B cell (primary cell): Measurements from ENCODE around the gene DVL1. TPM values are rescaled to one million over a fixed set of nuclear protein-coding genes. Genes with fewer than 3 reads are reported as not detected.

Source experiments
- ATAC-seq: fragments of 200-7000 bp; cut with Tn5 transposase; one replicate; pipeline ENCODE4 v1.10.0; 2021; ENCODE audit warnings: low read depth, mild to moderate bottlenecking, moderate number of reproducible peaks, moderate library complexity
- CTCF ChIA-PET: fragments of 350-600 bp; sonication (Branson Sonifier 250); formaldehyde crosslinking; loops from one replicate; lab custom pipeline; 2021; ENCODE audit warnings: antibody characterized with exemption, inconsistent platforms; lab: Charles Lee
- POLR2A ChIA-PET: fragments of 350-600 bp; sonication (Branson Sonifier 250); formaldehyde crosslinking; loops from one replicate; lab custom pipeline; 2021; ENCODE audit warnings: antibody characterized with exemption; lab: Charles Lee
- DNase-seq: peaks from one replicate; pipeline ENCODE4 v3.0.0; 2013
- H2AFZ ChIP-seq: 2 replicates; pipeline ENCODE4 v1.6.1; 2012; ENCODE audit warnings: mild to moderate bottlenecking, low read depth, low read length; ENCODE audit not compliant: insufficient read depth, poor library complexity, severe bottlenecking
- H3K27ac ChIP-seq, 2 donors: 1 replicate in 1 of 2; 2 replicates in 1 of 2; pipeline ENCODE4 v1.5.1; 2012 to 2013; ENCODE audit warnings: low read length in 2 of 2, mild to moderate bottlenecking in 2 of 2, moderate library complexity in 1 of 2
- H3K27me3 ChIP-seq, 4 experiments: fragments of 200-600 bp in 1 of 4; sonication (generic) in 1 of 4; replicated peaks in 1 of 4; 1 replicate in 2 of 4; 2 replicates in 2 of 4; pipeline versions ENCODE4 v1.6.1 to v1.7.0; 2013 to 2016; ENCODE audit warnings: low read length in 3 of 4, mild to moderate bottlenecking in 2 of 4, mixed read lengths in 1 of 4, moderate library complexity in 1 of 4; ENCODE audit not compliant: insufficient read depth in 4 of 4, control insufficient read depth in 3 of 4; ENCODE audit errors: control extremely low read depth in 1 of 4
- H3K36me3 ChIP-seq, 2 experiments: replicated peaks in 1 of 2; 1 replicate in 1 of 2; 2 replicates in 1 of 2; pipeline versions ENCODE4 v1.6.1 to v1.7.1; 2013; ENCODE audit warnings: low read length in 1 of 2; ENCODE audit not compliant: insufficient read depth in 2 of 2, control insufficient read depth in 1 of 2; ENCODE audit errors: control extremely low read depth in 1 of 2, extremely low read depth in 1 of 2
- H3K4me1 ChIP-seq, 2 donors: fragments of 200-600 bp in 1 of 2; sonication (generic) in 1 of 2; 1 replicate in 1 of 2; 2 replicates in 1 of 2; pipeline versions ENCODE4 v1.5.1 to v1.6.1; 2013 to 2017; ENCODE audit warnings: low read length in 2 of 2; ENCODE audit not compliant: control insufficient read depth in 2 of 2, insufficient read depth in 2 of 2
- H3K4me2 ChIP-seq: replicated peaks from 2 replicates; pipeline ENCODE3; 2012; ENCODE audit warnings: mild to moderate bottlenecking, low read depth, low read length; ENCODE audit not compliant: poor library complexity, severe bottlenecking
- H3K4me3 ChIP-seq, 5 experiments: fragments of 200-600 bp in 1 of 5; sonication (generic) in 1 of 5; 1 replicate in 3 of 5; 2 replicates in 2 of 5; pipeline versions ENCODE4 v1.5.1 to v1.7.0; 2011 to 2016; ENCODE audit warnings: low read length in 4 of 5, mild to moderate bottlenecking in 4 of 5, low read depth in 2 of 5, control low read depth in 1 of 5, moderate library complexity in 1 of 5; ENCODE audit not compliant: insufficient read depth in 1 of 5; ENCODE audit errors: control extremely low read depth in 1 of 5, extremely low read depth in 1 of 5
- H3K79me2 ChIP-seq: fragments of 200-600 bp; sonication (generic); one replicate; pipeline ENCODE4 v1.6.0; 2016; ENCODE audit warnings: low read length; ENCODE audit not compliant: control insufficient read depth, insufficient read depth
- H3K9ac ChIP-seq: fragments of 200-600 bp; sonication (generic); 2 replicates; pipeline ENCODE4 v1.6.1; 2017; ENCODE audit warnings: mild to moderate bottlenecking, low read length, moderate library complexity
- H3K9me3 ChIP-seq, 3 donors: one replicate each; pipeline versions ENCODE4 v1.6.1 to v1.7.1; 2013; ENCODE audit warnings: low read length in 2 of 3; ENCODE audit not compliant: control insufficient read depth in 2 of 3, insufficient read depth in 1 of 3; ENCODE audit errors: control extremely low read depth in 1 of 3
- H4K20me1 ChIP-seq: 2 replicates; pipeline ENCODE4 v1.6.0; 2012; ENCODE audit warnings: mild to moderate bottlenecking, low read length; ENCODE audit not compliant: insufficient read depth, control insufficient read depth, poor library complexity, severe bottlenecking
- H3K27ac Mint-ChIP-seq: one replicate; pipeline ENCODE4 v1.8.0; 2021; ENCODE audit warnings: mixed read lengths
- H3K27me3 Mint-ChIP-seq: one replicate; pipeline ENCODE4 v1.8.0; 2021; ENCODE audit warnings: mixed read lengths
- H3K4me1 Mint-ChIP-seq: one replicate; pipeline ENCODE4 v1.8.0; 2021; ENCODE audit warnings: mixed read lengths
- H3K4me3 Mint-ChIP-seq: one replicate; pipeline ENCODE4 v1.8.0; 2021; ENCODE audit warnings: mixed read lengths
- H3K9me3 Mint-ChIP-seq: one replicate; pipeline ENCODE4 v1.8.0; 2022; ENCODE audit warnings: mixed read lengths; ENCODE audit not compliant: insufficient read depth
- EZH2 ChIP-seq: IDR thresholded peaks from 2 replicates; pipeline ENCODE4 v1.6.1; 2012; ENCODE audit warnings: borderline replicate concordance, low read depth, mild to moderate bottlenecking, moderate library complexity, low read length; ENCODE audit not compliant: insufficient read depth, poor library complexity, severe bottlenecking
- WGBS: methylation state at CpG from one replicate; pipeline ENCODE4 v1.1.5; 2013; ENCODE audit warnings: missing lambda C conversion rate; ENCODE audit not compliant: insufficient coverage; 5-methylcytosine and 5-hydroxymethylcytosine counted together
- intact Hi-C: fragments of 100-400 bp; cut with micrococcal nuclease; formaldehyde crosslinking; loops from one replicate; pipeline ENCODE4 v1.10.0; 2022
- polyA plus RNA-seq: library from polyadenylated mRNA; depleted of rRNA; stranded (reverse); fragments of >200 nt; gene quantifications from 2 replicates; pipeline ENCODE4 v1.2.3, GENCODE V29; 2012
- total RNA-seq, 2 donors: library from RNA; stranded (reverse); fragments of 120-200 nt in 1 of 2; gene quantifications; 1 replicate in 1 of 2; 2 replicates in 1 of 2; pipeline versions ENCODE4 v1.2.3 to v1.2.4, GENCODE V29; 2013 to 2022
- TF ChIP-seq, protein P1 (sequence below): fragments of 200-600 bp; IDR thresholded peaks from one replicate; pipeline ENCODE4 v1.8.0; 2022; ENCODE audit warnings: antibody characterized with exemption, mild to moderate bottlenecking

The DVL1 gene
- total and polyA plus RNA-seq, 2 donors (not counting 1 experiment from before 2014, with no cell fraction given), result 46.1 to 53.5 TPM

DNA sequence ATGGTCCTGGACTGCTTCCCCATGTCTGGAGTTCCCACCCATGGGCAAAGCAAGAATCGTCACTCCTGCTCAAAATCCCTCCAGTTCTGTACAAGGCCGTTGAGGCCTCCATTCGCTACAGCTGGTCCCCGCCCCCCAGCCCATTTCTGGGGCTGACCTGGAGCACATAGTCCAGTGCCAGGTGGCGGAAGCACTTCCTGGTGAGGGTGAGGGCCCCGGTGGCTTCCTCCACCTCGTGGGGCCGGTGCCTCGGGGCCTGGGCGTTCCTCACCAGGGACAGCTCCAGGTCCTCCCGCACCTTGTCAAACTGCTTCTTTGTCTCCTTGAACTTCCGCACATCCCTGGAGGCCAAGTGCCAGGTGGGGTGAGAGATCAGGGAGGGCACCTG is 48.9 kb downstream of the DVL1 start:
- WGBS, result 94% methylated on average over 12 of the region's 12 CpGs
- TF ChIP-seq, protein P1, sequence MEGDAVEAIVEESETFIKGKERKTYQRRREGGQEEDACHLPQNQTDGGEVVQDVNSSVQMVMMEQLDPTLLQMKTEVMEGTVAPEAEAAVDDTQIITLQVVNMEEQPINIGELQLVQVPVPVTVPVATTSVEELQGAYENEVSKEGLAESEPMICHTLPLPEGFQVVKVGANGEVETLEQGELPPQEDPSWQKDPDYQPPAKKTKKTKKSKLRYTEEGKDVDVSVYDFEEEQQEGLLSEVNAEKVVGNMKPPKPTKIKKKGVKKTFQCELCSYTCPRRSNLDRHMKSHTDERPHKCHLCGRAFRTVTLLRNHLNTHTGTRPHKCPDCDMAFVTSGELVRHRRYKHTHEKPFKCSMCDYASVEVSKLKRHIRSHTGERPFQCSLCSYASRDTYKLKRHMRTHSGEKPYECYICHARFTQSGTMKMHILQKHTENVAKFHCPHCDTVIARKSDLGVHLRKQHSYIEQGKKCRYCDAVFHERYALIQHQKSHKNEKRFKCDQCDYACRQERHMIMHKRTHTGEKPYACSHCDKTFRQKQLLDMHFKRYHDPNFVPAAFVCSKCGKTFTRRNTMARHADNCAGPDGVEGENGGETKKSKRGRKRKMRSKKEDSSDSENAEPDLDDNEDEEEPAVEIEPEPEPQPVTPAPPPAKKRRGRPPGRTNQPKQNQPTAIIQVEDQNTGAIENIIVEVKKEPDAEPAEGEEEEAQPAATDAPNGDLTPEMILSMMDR, result no peak
- no peak for TF ChIP-seq EZH2
- intact Hi-C loops, result no loop called here

DNA sequence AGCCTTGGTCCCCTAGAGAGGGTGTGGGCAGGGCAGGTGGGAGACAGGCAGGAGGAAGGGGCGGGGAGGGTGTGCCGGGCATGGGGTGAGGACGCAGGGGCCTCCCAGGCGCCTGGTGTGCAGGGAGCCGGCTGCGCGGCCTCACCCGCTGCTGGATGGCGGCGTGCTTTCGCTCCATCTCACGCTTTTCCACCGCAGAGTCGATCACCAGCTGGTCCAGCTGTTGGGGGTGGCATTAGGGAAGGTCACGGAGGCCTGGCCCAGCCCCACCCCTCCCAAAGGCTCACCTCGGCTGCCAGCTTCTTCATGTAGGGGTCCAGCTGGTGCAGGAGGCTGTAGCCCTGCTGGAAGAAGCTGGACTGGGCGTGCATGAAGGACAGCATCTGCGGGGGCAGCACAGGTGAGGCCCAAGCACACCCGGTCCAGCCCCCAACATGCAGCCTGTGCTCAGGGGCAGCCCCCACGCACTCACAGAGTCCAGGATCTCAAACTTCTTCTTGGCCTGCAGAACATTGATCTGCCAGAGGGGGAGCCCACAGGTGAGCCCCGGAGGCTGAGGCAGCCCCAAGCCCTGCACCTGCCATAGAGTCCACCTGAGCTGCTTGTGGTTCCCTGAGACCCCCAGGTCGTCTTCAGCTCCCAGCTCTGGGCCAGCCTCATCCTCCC is 49.4 kb downstream of the DVL1 start:
- peak; percentile 54 for DNase-seq

More for the DNA sequence above, 48.9 kb downstream of the DVL1 start:
- DNase-seq (no peak), ATAC-seq (no peak)
- Histone ChIP-seq H3K4me1 (peaks cover 9 to 18% of the 10 kb centered on the region in 2 donors), H3K36me3 (no peaks in the 10 kb centered on the region), H3K4me3 (no peak overlapping the region), H3K79me2 (peaks cover 17% of the 10 kb centered on the region), H3K27ac (no peak overlapping the region), H3K9ac (no peak overlapping the region), H4K20me1 (peaks cover 27% of the 10 kb centered on the region), H3K9me3 (no peaks in the 10 kb centered on the region), H3K4me2 (no peak overlapping the region), H3K27me3 (no peaks in the 10 kb centered on the region), H2AFZ (no peak overlapping the region)
- ChIA-PET POLR2A (no interaction called here), CTCF (interaction anchor here (0.7 to 2.2 kb wide), 3 partner anchors 9 to 317 kb away, joined by 3 to 9 read pairs (median 3); no protein-coding TSS in a partner anchor)
- no peak overlapping the region for H3K27ac Mint-ChIP-seq
- H3K9me3 Mint-ChIP-seq, result no peaks in the 10 kb centered on the region
- H3K4me1 Mint-ChIP-seq, result peaks cover 12% of the 10 kb centered on the region
- H3K4me3 Mint-ChIP-seq, result no peak overlapping the region
- H3K27me3 Mint-ChIP-seq, result no peaks in the 10 kb centered on the region

More for the DNA sequence above, 49.4 kb downstream of the DVL1 start:
- Mint-ChIP-seq H3K9me3 (no peaks in the 10 kb centered on the region), H3K4me1 (peaks cover 9% of the 10 kb centered on the region), H3K4me3 (no peak overlapping the region), H3K27ac (no peak overlapping the region), H3K27me3 (no peaks in the 10 kb centered on the region)
- peaks cover 4 to 13% of the 10 kb centered on the region in 2 donors for H3K4me1 ChIP-seq
- H3K36me3 ChIP-seq, result no peaks in the 10 kb centered on the region
- intact Hi-C loops, result no loop called here
- ChIA-PET CTCF (interaction anchor here (1.0 to 2.2 kb wide), 2 partner anchors 8 to 316 kb away, joined by 3 to 9 read pairs; no protein-coding TSS in a partner anchor), POLR2A (no interaction called here)
- H2AFZ ChIP-seq, result no peak overlapping the region
- no peak overlapping the region for H3K27ac ChIP-seq
- H3K4me3 ChIP-seq, result no peak overlapping the region
- H3K9ac ChIP-seq, result no peak overlapping the region
- ATAC-seq, result peak; percentile 67
- H3K9me3 ChIP-seq, result no peaks in the 10 kb centered on the region
- peaks cover 22% of the 10 kb centered on the region for H4K20me1 ChIP-seq
- peaks cover 12% of the 10 kb centered on the region for H3K79me2 ChIP-seq
- H3K27me3 ChIP-seq, result no peaks in the 10 kb centered on the region
- no peak for TF ChIP-seq EZH2
- TF ChIP-seq, protein P1, result peak; percentile 59
- no peak overlapping the region for H3K4me2 ChIP-seq
- WGBS, result 88% methylated on average over 17 of the region's 22 CpGs
